ENCODE results near the gene AXIN1. TPM values are rescaled to one million over a fixed set of nuclear protein-coding genes. Genes with fewer than 3 reads are reported as not detected.
A peak's percentile ranks its signal among the peaks of the same experiment; 100 is the strongest.

AXIN1 gene
- total and polyA plus RNA-seq, 2 donors (not counting 3 experiments of a cell fraction or from before 2014, with no cell fraction given) = 8.3 to 21.9 TPM

GRCh38 chr16:318628-319027 lies 33.9 kb downstream of the AXIN1 start:
- no peak for DNase-seq (ENCODE audit: low read depth, low spot score)
- Histone ChIP-seq H2AFZ (ENCODE audit: low read depth, low read length) (no peak overlapping the region), H3K9ac (replicated peaks; ENCODE audit: extremely low read depth, insufficient read depth, low read length) (no peak overlapping the region), H3K4me1 (ENCODE audit: control insufficient read depth, extremely low read depth, insufficient read depth, low read length) (no peaks in the 10 kb centered on the region), H3K27me3 (ENCODE audit: control insufficient read depth in 2 of 2, insufficient read depth in 2 of 2, low read length in 2 of 2) (no peaks in the 10 kb centered on the region), H3K9me1 (replicated peaks; ENCODE audit: control insufficient read depth, extremely low read depth, insufficient read depth, low read length) (no peaks in the 10 kb centered on the region), H3K27ac (ENCODE audit: insufficient read depth, low read depth, low read length) (no peak overlapping the region), H3K79me2 (ENCODE audit: control insufficient read depth, insufficient read depth, low read length) (peaks cover 56% of the 10 kb centered on the region), H3K4me2 (ENCODE audit: insufficient read depth, low read length) (no peak overlapping the region), H3K36me3 (ENCODE audit: control insufficient read depth in 2 of 2, extremely low read depth in 1 of 2, insufficient read depth in 2 of 2, low read length in 2 of 2) (peaks cover 0 to 10% of the 10 kb centered on the region in 2 experiments), H3K9me3 (replicated peaks; ENCODE audit: control insufficient read depth, insufficient read depth, low read length) (no peaks in the 10 kb centered on the region), H4K20me1 (replicated peaks; ENCODE audit: control insufficient read depth, extremely low read depth, insufficient read depth, low read length) (no peaks in the 10 kb centered on the region), H3K4me3 (replicated peaks in 1 of 3; ENCODE audit: insufficient read depth in 1 of 3, low read depth in 1 of 3, low read length in 3 of 3) (no peak overlapping the region)
- no peak for TF ChIP-seq MYC (IDR thresholded peaks at IDR 0.05; ENCODE audit: low read depth, low read length)
- peak in 1 of 2 donors; percentile 5 for TF ChIP-seq CTCF (IDR thresholded peaks at IDR 0.05; ENCODE audit: extremely low read depth in 1 of 2, insufficient read depth in 1 of 2, low read depth in 1 of 2, low read length in 2 of 2)
- no TSS peak for BruUV-seq (replicated peaks)
- ChIA-PET CTCF (no interaction called here), POLR2A (no interaction called here)
- dilution Hi-C loops (cut with MboI; ENCODE audit: extremely low pct_ligation_motif_present, low sequenced_read_pairs) (no loop called here), intact Hi-C loops (cut with micrococcal nuclease) (no loop called here)
- FAIRE-seq = no peak

DNA sequence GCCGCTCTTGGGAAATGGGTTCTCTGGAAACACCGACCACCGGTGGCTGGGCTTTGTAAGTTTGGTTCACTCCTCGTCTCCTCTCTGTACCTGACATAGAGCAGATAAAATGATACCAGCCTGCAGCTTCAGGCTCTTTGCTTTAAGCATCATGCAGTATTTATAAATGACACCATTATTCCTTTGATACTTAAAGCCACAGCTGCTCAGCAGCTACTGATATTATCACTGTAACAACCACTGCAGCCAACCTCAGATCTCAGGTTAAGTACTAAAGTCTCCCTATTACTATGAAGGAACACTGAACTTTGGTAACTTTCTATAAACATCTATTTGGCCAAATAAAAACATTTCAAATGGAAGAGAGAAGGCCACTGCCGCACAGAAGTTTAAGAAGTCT lies 34.9 kb downstream of the AXIN1 start:
- H3K4me3 ChIP-seq (replicated peaks in 1 of 3; ENCODE audit: insufficient read depth in 1 of 3, low read depth in 1 of 3, low read length in 3 of 3) = no peak overlapping the region
- no peaks in the 10 kb centered on the region for H4K20me1 ChIP-seq (replicated peaks; ENCODE audit: control insufficient read depth, extremely low read depth, insufficient read depth, low read length)
- H3K27me3 ChIP-seq (ENCODE audit: control insufficient read depth in 2 of 2, insufficient read depth in 2 of 2, low read length in 2 of 2) = no peaks in the 10 kb centered on the region
- ChIA-PET CTCF (no interaction called here), POLR2A (no interaction called here)
- no peaks in the 10 kb centered on the region for H3K4me1 ChIP-seq (ENCODE audit: control insufficient read depth, extremely low read depth, insufficient read depth, low read length)
- intact Hi-C loops (cut with micrococcal nuclease) (no loop called here), dilution Hi-C loops (cut with MboI; ENCODE audit: extremely low pct_ligation_motif_present, low sequenced_read_pairs) (no loop called here)
- TF ChIP-seq FOS (IDR thresholded peaks at IDR 0.05; ENCODE audit: borderline replicate concordance, insufficient read depth, low read length) = no peak
- no peak for TF ChIP-seq POLR2A (IDR thresholded peaks at IDR 0.05; ENCODE audit: low read depth, low read length)
- TF ChIP-seq JUN (IDR thresholded peaks at IDR 0.05; ENCODE audit: borderline replicate concordance, insufficient read depth, insufficient read length, low read depth) = no peak
- H3K36me3 ChIP-seq (ENCODE audit: control insufficient read depth in 2 of 2, extremely low read depth in 1 of 2, insufficient read depth in 2 of 2, low read length in 2 of 2) = peaks cover 2 to 19% of the 10 kb centered on the region in 2 experiments
- no peak overlapping the region for H3K27ac ChIP-seq (ENCODE audit: insufficient read depth, low read depth, low read length)
- no peak overlapping the region for H2AFZ ChIP-seq (ENCODE audit: low read depth, low read length)
- DNase-seq (ENCODE audit: low read depth, low spot score) (no peak), FAIRE-seq (no peak)
- H3K9me3 ChIP-seq (replicated peaks; ENCODE audit: control insufficient read depth, insufficient read depth, low read length) = no peaks in the 10 kb centered on the region
- peaks cover 52% of the 10 kb centered on the region for H3K79me2 ChIP-seq (ENCODE audit: control insufficient read depth, insufficient read depth, low read length)
- no peak overlapping the region for H3K4me2 ChIP-seq (ENCODE audit: insufficient read depth, low read length)
- no TSS peak for BruUV-seq (replicated peaks)
- H3K9me1 ChIP-seq (replicated peaks; ENCODE audit: control insufficient read depth, extremely low read depth, insufficient read depth, low read length) = no peaks in the 10 kb centered on the region
- no peak overlapping the region for H3K9ac ChIP-seq (replicated peaks; ENCODE audit: extremely low read depth, insufficient read depth, low read length)

Data from endothelial cell of umbilical vein (primary cell).